DLD1 (cell line): Measurements from ENCODE around the gene QPCTL.
"Not testable (repeated sequence)": the region's sequence is repeated elsewhere in the genome, so short reads cannot be mapped to it uniquely, and the experiment has no call there.

Source experiments
- in situ Hi-C: cut with HindIII; loops from 2 replicates; pipeline ENCODE4 v1.10.0; 2017; ENCODE audit warnings: low sequenced_read_pairs

The QPCTL gene

GRCh38 chr19:45674946-45675345 is 17.5 kb upstream of the QPCTL start:
- in situ Hi-C loops = no loop called here

GRCh38 chr19:45676851-45677263 is 15.6 kb upstream of the QPCTL start:
- in situ Hi-C loops = no loop called here

GRCh38 chr19:45677351-45678230 is 14.9 kb upstream of the QPCTL start:
- in situ Hi-C loops = no loop called here

GRCh38 chr19:45681391-45682015 is 11.0 kb upstream of the QPCTL start:
- in situ Hi-C loops = no loop called here

GRCh38 chr19:45682117-45682516 is 10.3 kb upstream of the QPCTL start:
- in situ Hi-C loops = no loop called here

- in situ Hi-C loops = no loop called here
These were observed 9.6 kb upstream of the QPCTL start for GRCh38 chr19:45682908-45683307.

- in situ Hi-C loops = not testable (repeated sequence)
These were observed 7.4 kb upstream of the QPCTL start for GRCh38 chr19:45685045-45685444.

GRCh38 chr19:45687599-45687998 is 4.9 kb upstream of the QPCTL start:
- in situ Hi-C loops = no loop called here

GRCh38 chr19:45691516-45692186 is 815 bp upstream of the QPCTL start, which contains the start of gene SNRPD2:
Gene SNRPD2 (minus strand): TSS chr19:45691953. CDS start chr19:45691888, 65 bp downstream.
- in situ Hi-C loops = no loop called here

- in situ Hi-C loops = no loop called here
These were observed 781 bp downstream of the QPCTL start for GRCh38 chr19:45693106-45693788.

- in situ Hi-C loops = no loop called here
These were observed 9.2 kb downstream of the QPCTL start for GRCh38 chr19:45701676-45702075.

- in situ Hi-C loops = no loop called here
These were observed 12.6 kb downstream of the QPCTL start for GRCh38 chr19:45705115-45705514.

GRCh38 chr19:45705710-45706415 is 13.4 kb downstream of the QPCTL start:
- in situ Hi-C loops = no loop called here

GRCh38 chr19:45710356-45711130 is 18.1 kb downstream of the QPCTL start:
- in situ Hi-C loops = no loop called here

- in situ Hi-C loops = no loop called here
These were observed 19.6 kb downstream of the QPCTL start for GRCh38 chr19:45711851-45712698.

GRCh38 chr19:45712699-45713067 is 20.2 kb downstream of the QPCTL start:
- in situ Hi-C loops = no loop called here

GRCh38 chr19:45713141-45713540 is 20.7 kb downstream of the QPCTL start:
- in situ Hi-C loops = no loop called here

- in situ Hi-C loops = no loop called here
These were observed 22.7 kb downstream of the QPCTL start for GRCh38 chr19:45715139-45715538.
